ENCODE results near the gene SMIM24. TPM values are rescaled to one million over a fixed set of nuclear protein-coding genes. Genes with fewer than 3 reads are reported as not detected.

Gene SMIM24
- total and polyA plus RNA-seq, 11 donors = 0.15 TPM; not detected in 10

DNA sequence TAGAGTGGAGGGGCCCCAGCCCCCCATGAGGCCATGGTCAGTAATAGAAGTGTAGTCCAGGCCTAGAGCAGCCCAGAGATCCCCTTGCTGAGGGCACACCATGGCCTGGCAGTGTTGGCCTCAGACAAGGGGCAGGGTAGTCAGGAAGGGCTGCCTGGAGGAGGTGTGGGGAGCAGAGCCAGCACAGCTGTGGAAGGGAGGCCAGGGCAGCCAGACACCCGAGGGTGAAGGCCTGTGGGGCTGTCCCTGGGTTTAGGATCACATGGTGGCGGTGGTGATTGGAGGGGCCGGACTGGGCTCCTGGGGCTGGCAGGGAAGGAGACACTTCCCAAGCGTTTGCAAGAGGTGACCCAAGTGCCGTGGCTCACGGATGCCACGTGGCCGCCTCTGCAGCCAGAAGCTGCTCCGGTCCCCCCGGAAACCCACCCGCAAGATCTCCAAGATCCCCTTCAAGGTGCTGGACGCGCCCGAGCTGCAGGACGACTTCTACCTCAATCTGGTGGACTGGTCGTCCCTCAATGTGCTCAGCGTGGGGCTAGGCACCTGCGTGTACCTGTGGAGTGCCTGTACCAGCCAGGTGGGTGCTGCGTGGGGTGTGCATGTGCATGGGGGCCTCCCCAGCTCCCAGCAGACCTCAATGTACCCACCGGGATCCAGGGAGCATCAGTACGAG lies 47.0 kb upstream of the SMIM24 start:
- DNase-seq (no peak), ATAC-seq (no peak)
- H3K36me3 ChIP-seq = peaks cover 0 to 77% (median 67%) of the 10 kb centered on the region in 9 donors
- no peak for TF ChIP-seq POLR2A (IDR thresholded peaks at IDR 0.05)
- TF ChIP-seq, protein P1, sequence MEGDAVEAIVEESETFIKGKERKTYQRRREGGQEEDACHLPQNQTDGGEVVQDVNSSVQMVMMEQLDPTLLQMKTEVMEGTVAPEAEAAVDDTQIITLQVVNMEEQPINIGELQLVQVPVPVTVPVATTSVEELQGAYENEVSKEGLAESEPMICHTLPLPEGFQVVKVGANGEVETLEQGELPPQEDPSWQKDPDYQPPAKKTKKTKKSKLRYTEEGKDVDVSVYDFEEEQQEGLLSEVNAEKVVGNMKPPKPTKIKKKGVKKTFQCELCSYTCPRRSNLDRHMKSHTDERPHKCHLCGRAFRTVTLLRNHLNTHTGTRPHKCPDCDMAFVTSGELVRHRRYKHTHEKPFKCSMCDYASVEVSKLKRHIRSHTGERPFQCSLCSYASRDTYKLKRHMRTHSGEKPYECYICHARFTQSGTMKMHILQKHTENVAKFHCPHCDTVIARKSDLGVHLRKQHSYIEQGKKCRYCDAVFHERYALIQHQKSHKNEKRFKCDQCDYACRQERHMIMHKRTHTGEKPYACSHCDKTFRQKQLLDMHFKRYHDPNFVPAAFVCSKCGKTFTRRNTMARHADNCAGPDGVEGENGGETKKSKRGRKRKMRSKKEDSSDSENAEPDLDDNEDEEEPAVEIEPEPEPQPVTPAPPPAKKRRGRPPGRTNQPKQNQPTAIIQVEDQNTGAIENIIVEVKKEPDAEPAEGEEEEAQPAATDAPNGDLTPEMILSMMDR (IDR thresholded peaks at IDR 0.05) = no peak
- H3K27me3 ChIP-seq = no peaks in the 10 kb centered on the region
- no peak overlapping the region for H3K27ac ChIP-seq
- intact Hi-C loops (cut with DNase I) = no loop called here
- H3K9me3 ChIP-seq = no peaks in the 10 kb centered on the region
- H3K4me3 ChIP-seq = no peak overlapping the region
- 96 to 98% (median 97%) methylated on average over 21 of the region's 21 CpGs for WGBS, 4 donors
- no peaks in the 10 kb centered on the region for H3K4me1 ChIP-seq

DNA sequence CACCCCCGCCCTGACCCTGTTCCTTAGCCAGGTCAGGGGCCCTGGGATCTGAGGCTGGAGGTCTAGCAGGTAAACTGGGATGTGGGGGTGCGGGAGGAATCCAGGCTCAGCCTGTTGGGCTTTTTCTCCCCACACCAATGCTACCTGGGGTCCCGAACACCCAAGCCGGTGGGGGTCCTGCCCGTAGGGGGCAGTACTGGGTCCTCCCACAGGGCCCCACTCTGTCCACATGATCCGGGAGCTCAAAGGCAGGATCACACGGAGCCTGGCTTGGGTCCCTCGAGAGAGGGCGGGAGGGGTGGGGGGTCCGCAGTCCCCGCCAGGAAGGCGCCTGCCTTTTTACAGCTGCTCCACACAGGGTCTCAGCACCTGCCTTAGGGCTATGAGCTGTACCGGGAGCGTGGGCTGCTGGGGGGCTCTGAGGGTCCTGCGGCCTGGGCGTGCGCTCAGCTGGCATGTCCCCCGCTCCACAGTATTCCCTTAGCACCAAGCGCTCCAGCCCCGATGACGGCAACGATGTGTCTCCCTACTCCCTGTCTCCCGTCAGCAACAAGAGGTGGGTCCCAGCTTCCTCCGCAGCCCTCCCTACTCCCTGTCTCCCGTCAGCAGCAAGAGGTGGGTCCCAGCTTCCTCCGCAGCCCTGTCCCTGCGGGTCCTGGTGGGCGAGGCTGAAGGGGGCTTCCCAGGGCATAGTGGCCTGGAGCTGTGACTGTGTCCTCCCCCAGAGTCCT lies 46.3 kb upstream of the SMIM24 start:
- TF ChIP-seq POLR2A (IDR thresholded peaks at IDR 0.05) = no peak
- TF ChIP-seq, protein P1 (IDR thresholded peaks at IDR 0.05) = peak in 1 of 12 donors; percentile 7
- DNase-seq = no peak
- 94 to 97% (median 96%) methylated on average over 18 to 28 of the region's 28 CpGs for WGBS, 4 donors

DNA sequence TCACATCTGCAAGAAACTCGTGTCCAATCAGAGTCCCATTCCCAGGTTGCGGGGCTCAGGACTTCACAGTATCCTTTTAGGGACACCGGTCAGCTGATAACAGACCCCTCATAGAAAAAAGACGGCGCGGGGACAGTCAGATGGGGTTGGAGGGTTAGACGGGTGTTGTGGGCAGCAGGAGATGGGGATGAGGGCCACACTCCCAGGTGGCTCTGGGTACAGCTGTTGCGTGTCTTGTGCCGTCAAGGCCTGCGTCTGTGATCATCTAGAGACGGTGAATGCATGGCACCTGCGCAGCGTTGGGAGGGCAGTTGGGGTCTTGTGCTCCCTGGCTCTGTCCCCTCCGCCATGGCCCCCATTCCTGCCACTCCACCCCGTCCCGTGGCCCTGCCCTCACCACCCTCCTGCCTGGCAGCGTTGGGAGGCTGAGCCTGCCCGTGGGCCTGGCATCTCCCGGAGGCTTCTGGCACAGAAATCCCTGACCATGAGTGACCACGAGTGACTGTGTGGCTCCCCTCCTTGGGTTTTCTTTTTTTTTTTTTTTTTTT lies 44.7 kb upstream of the SMIM24 start:
- Histone ChIP-seq H3K27ac (no peak overlapping the region), H3K9me3 (no peaks in the 10 kb centered on the region), H3K27me3 (no peaks in the 10 kb centered on the region), H3K4me3 (no peak overlapping the region), H3K36me3 (peaks cover 0 to 78% (median 50%) of the 10 kb centered on the region in 9 donors), H3K4me1 (peaks cover 0 to 7% (median 0%) of the 10 kb centered on the region in 12 donors)
- WGBS, 4 donors = 93 to 96% (median 93%) methylated on average over 20 of the region's 20 CpGs
- ATAC-seq = no peak
- DNase-seq = no peak
- TF ChIP-seq, protein P1 (IDR thresholded peaks at IDR 0.05) = no peak
- TF ChIP-seq POLR2A (IDR thresholded peaks at IDR 0.05) = no peak
- intact Hi-C loops (cut with DNase I) = no loop called here

More for the DNA sequence above, 46.3 kb upstream of the SMIM24 start:
- H3K9me3 ChIP-seq = no peaks in the 10 kb centered on the region
- peaks cover 0 to 76% (median 60%) of the 10 kb centered on the region in 9 donors for H3K36me3 ChIP-seq
- H3K4me3 ChIP-seq = no peak overlapping the region
- H3K27me3 ChIP-seq = no peaks in the 10 kb centered on the region
- no peak for ATAC-seq
- H3K27ac ChIP-seq = no peak overlapping the region
- H3K4me1 ChIP-seq = no peaks in the 10 kb centered on the region
- intact Hi-C loops (cut with DNase I) = no loop called here

Measured in heart left ventricle (tissue), 16 donors.